Heart left ventricle (tissue), 13 donors: ENCODE data around the gene NPHP4.

Source experiments
- CTCF ChIP-seq, 12 donors: fragments of 200-600 bp; sonication (generic) in 4 of 12; IDR thresholded peaks; one replicate each; pipeline versions ENCODE4 v1.5.0 to v1.8.0; 2018 to 2022; ENCODE audit warnings: antibody characterized with exemption in 12 of 12, mild to moderate bottlenecking in 5 of 12
- POLR2A ChIP-seq, 2 donors: fragments of 450-650 bp; IDR thresholded peaks; one replicate each; pipeline ENCODE4 v1.6.1; 2017; ENCODE audit warnings: antibody characterized with exemption in 2 of 2, mild to moderate bottlenecking in 2 of 2, moderate library complexity in 2 of 2
- donor health status: ischemic (EF 13 %, LVEDD 7.1; RV severe dilation, severe dysfunction).
- donor health status: DM: no; HTN: yes; CAD: no.
- donor health status: DM: no; HTN: no; CAD: no.
- donor health status: ischemic (EF 25% LVEDD 6.9; RV normal size, moderate dysfunction).
- donor health status: ischemic (EF 25% LVEDD 5.7; RV mildly dilated, moderate dysfunction).
- donor health status: ischemic (EF 35%, LVEDD 5.7; RV mildly dilated, moderate dysfunction).
- donor health status: nonischemic (EF 11% LVEDD 7.7; RV severe dilation, severe dysfunction).
- donor health status: DM: yes; HTN: yes; CAD: no.
- donor health status: PGD.
- donor health status: ischemic (EF 29% LVEDD 5.4; RV normal size, mild dysfunction).
- donor health status: nonischemic (EF 23%, LVEDD 6.1; RV moderate dilation, normal function).

GRCh38 chr1:5837976-5838653 lies 154.1 kb downstream of the NPHP4 start:
- TF ChIP-seq CTCF (IDR thresholded peaks at IDR 0.05) = no peak
- no peak for TF ChIP-seq POLR2A (IDR thresholded peaks at IDR 0.05)
